ENCODE data around the gene NARF. TPM values are rescaled to one million over a fixed set of nuclear protein-coding genes. Genes with fewer than 3 reads are reported as not detected.
"Not testable (repeated sequence)": the region's sequence is repeated elsewhere in the genome, so short reads cannot be mapped to it uniquely, and the experiment has no call there.

The NARF gene
- total RNA-seq, 1 experiment from 2014 or later: 96.7 TPM

DNA sequence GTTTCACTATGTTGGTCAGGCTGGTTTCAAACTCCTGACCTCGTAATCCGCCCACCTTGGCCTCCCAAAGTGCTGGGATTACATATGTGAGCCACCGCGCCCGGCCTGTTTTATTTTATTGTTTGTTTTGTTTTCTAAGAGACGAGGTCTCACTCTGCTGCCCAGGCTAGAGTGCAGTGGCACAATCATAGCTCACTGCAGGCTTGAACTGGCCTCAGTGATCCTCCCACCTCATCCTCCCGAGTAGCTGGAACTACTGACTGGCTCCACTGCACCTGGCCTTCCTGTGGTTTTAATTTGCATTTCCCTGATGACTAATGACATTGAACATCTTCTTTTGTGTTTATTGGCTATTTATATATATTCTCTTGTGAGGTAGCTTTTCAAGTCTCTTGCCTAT lies 47.9 kb downstream of the NARF start:
- H3K27ac Mint-ChIP-seq; POLR2A ChIA-PET; H3K4me3 Mint-ChIP-seq; H3K4me1 Mint-ChIP-seq; DNase-seq (ENCODE audit: low spot score); H3K36me3 Mint-ChIP-seq; ATAC-seq; H3K9me3 Mint-ChIP-seq: not testable (repeated sequence)
- H3K27me3 Mint-ChIP-seq (ENCODE audit: low read depth): peaks cover 11% of the 10 kb centered on the region
- peak; percentile 67; the same call in 1 of the 2 replicates for TF ChIP-seq ZNF121 (CRISPR knock-in tag; IDR thresholded peaks at IDR 0.05)
- CTCF ChIA-PET: interaction anchor here (0.5 to 0.8 kb wide), 2 partner anchors 12 to 26 kb away, joined by 3 read pairs; no protein-coding TSS in a partner anchor

DNA sequence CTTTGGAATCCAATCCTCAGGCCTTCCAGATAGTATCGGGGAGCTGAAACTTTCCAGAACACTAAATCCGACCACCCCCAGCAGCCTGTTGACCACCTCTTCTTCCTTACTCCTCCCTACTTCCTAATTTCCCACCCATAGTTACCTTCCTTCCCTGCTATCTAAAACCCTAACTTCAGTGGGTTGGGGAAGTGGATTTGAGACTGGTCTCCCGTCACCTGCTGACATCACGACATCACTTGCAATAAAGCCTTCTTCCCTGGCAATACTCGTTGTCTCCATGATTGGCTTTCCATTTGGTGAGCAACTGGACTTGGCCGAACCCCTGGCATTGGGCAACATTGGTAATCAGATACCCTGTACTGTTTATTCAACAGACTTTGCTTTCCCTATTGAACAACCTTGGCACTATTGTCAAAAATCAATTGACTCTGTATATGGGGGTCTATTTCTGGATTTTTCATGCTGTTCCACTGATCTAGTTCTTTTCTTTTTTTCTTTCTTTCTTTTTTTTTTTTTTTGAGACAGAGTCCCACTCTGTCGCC lies 49.2 kb downstream of the NARF start:
- DNase-seq (ENCODE audit: low spot score): no peak
- TF ChIP-seq GRHL2 (CRISPR knock-in tag; IDR thresholded peaks at IDR 0.05; ENCODE audit: insufficient replicate concordance, severe bottlenecking) (no peak), EMX1 (CRISPR knock-in tag; IDR thresholded peaks at IDR 0.05) (no peak), JAZF1 (CRISPR knock-in tag; IDR thresholded peaks at IDR 0.05) (no peak), ZNF317 (CRISPR knock-in tag; IDR thresholded peaks at IDR 0.05; ENCODE audit: borderline replicate concordance, low read depth) (no peak), NFATC4 (CRISPR knock-in tag; IDR thresholded peaks at IDR 0.05) (no peak), USF2 (CRISPR knock-in tag; IDR thresholded peaks at IDR 0.05) (no peak), ZNF512 (CRISPR knock-in tag; IDR thresholded peaks at IDR 0.05; ENCODE audit: borderline replicate concordance) (no peak), SP1 (CRISPR knock-in tag; conservative IDR thresholded peaks at IDR 0.05) (no peak), TEAD4 (CRISPR knock-in tag; IDR thresholded peaks at IDR 0.05) (no peak), ZNF232 (CRISPR knock-in tag; IDR thresholded peaks at IDR 0.05) (no peak), E2F4 (CRISPR knock-in tag; IDR thresholded peaks at IDR 0.05; ENCODE audit: borderline replicate concordance, low read depth) (no peak), CREM (CRISPR knock-in tag; IDR thresholded peaks at IDR 0.05) (no peak), ZNF219 (CRISPR knock-in tag; IDR thresholded peaks at IDR 0.05; ENCODE audit: borderline replicate concordance) (no peak), KAT7 (CRISPR knock-in tag; IDR thresholded peaks at IDR 0.05; ENCODE audit: borderline replicate concordance) (no peak), ETV6 (CRISPR knock-in tag; IDR thresholded peaks at IDR 0.05) (no peak), TP53 (CRISPR knock-in tag; IDR thresholded peaks at IDR 0.05) (no peak), RORB (CRISPR knock-in tag; IDR thresholded peaks at IDR 0.05) (no peak)
- TF ChIP-seq, protein P1, sequence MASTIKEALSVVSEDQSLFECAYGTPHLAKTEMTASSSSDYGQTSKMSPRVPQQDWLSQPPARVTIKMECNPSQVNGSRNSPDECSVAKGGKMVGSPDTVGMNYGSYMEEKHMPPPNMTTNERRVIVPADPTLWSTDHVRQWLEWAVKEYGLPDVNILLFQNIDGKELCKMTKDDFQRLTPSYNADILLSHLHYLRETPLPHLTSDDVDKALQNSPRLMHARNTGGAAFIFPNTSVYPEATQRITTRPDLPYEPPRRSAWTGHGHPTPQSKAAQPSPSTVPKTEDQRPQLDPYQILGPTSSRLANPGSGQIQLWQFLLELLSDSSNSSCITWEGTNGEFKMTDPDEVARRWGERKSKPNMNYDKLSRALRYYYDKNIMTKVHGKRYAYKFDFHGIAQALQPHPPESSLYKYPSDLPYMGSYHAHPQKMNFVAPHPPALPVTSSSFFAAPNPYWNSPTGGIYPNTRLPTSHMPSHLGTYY (CRISPR knock-in tag; IDR thresholded peaks at IDR 0.05): no peak
- TF ChIP-seq, protein P2, sequence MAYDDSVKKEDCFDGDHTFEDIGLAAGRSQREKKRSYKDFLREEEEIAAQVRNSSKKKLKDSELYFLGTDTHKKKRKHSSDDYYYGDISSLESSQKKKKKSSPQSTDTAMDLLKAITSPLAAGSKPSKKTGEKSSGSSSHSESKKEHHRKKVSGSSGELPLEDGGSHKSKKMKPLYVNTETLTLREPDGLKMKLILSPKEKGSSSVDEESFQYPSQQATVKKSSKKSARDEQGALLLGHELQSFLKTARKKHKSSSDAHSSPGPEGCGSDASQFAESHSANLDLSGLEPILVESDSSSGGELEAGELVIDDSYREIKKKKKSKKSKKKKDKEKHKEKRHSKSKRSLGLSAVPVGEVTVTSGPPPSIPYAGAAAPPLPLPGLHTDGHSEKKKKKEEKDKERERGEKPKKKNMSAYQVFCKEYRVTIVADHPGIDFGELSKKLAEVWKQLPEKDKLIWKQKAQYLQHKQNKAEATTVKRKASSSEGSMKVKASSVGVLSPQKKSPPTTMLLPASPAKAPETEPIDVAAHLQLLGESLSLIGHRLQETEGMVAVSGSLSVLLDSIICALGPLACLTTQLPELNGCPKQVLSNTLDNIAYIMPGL (CRISPR knock-in tag; IDR thresholded peaks at IDR 0.05): no peak
- TF ChIP-seq, protein P3, sequence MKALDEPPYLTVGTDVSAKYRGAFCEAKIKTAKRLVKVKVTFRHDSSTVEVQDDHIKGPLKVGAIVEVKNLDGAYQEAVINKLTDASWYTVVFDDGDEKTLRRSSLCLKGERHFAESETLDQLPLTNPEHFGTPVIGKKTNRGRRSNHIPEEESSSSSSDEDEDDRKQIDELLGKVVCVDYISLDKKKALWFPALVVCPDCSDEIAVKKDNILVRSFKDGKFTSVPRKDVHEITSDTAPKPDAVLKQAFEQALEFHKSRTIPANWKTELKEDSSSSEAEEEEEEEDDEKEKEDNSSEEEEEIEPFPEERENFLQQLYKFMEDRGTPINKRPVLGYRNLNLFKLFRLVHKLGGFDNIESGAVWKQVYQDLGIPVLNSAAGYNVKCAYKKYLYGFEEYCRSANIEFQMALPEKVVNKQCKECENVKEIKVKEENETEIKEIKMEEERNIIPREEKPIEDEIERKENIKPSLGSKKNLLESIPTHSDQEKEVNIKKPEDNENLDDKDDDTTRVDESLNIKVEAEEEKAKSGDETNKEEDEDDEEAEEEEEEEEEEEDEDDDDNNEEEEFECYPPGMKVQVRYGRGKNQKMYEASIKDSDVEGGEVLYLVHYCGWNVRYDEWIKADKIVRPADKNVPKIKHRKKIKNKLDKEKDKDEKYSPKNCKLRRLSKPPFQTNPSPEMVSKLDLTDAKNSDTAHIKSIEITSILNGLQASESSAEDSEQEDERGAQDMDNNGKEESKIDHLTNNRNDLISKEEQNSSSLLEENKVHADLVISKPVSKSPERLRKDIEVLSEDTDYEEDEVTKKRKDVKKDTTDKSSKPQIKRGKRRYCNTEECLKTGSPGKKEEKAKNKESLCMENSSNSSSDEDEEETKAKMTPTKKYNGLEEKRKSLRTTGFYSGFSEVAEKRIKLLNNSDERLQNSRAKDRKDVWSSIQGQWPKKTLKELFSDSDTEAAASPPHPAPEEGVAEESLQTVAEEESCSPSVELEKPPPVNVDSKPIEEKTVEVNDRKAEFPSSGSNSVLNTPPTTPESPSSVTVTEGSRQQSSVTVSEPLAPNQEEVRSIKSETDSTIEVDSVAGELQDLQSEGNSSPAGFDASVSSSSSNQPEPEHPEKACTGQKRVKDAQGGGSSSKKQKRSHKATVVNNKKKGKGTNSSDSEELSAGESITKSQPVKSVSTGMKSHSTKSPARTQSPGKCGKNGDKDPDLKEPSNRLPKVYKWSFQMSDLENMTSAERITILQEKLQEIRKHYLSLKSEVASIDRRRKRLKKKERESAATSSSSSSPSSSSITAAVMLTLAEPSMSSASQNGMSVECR (CRISPR knock-in tag; IDR thresholded peaks at IDR 0.05; ENCODE audit: borderline replicate concordance): no peak
- Mint-ChIP-seq H3K4me1 (no peaks in the 10 kb centered on the region), H3K4me3 (no peak overlapping the region), H3K27ac (no peak overlapping the region), H3K36me3 (no peaks in the 10 kb centered on the region), H3K9me3 (no peaks in the 10 kb centered on the region), H3K27me3 (ENCODE audit: low read depth) (peaks cover 7% of the 10 kb centered on the region; the same call in 1 of the 2 replicates)
- no peak for ATAC-seq
- POLR2A ChIA-PET: no interaction called here
- CTCF ChIA-PET: interaction anchor here (0.8 to 1.5 kb wide), 2 partner anchors 11 to 83 kb away, joined by 3 read pairs; no protein-coding TSS in a partner anchor

All from WTC11 (cell line).